ENCODE results near the gene HCRTR1. TPM values are rescaled to one million over a fixed set of nuclear protein-coding genes. Genes with fewer than 3 reads are reported as not detected.

The HCRTR1 gene
- total RNA-seq, 6 donors from 2014 or later = 2.1 TPM; not detected in 5

DNA sequence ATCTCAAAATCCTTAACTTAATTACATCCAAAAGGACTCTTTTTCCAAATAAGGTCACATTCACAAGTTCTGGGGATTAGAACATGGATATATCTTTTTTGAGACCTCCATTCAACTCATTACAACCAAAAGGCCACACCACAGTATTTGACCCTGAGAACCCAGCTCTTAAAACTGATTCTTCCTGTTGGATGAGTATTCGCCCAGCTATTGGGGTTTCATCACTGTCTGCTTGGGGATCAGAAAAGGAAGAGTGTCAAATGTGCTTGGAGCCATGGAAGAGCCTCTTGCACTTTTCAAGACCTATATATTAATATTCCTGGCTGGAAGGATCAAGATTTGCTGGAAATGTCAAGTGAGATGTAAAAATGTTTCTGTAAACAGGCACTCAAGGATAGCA lies 46.6 kb upstream of the HCRTR1 start:
- no peak for TF ChIP-seq EP300 (IDR thresholded peaks at IDR 0.05)
- TF ChIP-seq POLR2AphosphoS5 (IDR thresholded peaks at IDR 0.05) = no peak
- TF ChIP-seq POLR2A (IDR thresholded peaks at IDR 0.05) = no peak
- TF ChIP-seq, protein P1, sequence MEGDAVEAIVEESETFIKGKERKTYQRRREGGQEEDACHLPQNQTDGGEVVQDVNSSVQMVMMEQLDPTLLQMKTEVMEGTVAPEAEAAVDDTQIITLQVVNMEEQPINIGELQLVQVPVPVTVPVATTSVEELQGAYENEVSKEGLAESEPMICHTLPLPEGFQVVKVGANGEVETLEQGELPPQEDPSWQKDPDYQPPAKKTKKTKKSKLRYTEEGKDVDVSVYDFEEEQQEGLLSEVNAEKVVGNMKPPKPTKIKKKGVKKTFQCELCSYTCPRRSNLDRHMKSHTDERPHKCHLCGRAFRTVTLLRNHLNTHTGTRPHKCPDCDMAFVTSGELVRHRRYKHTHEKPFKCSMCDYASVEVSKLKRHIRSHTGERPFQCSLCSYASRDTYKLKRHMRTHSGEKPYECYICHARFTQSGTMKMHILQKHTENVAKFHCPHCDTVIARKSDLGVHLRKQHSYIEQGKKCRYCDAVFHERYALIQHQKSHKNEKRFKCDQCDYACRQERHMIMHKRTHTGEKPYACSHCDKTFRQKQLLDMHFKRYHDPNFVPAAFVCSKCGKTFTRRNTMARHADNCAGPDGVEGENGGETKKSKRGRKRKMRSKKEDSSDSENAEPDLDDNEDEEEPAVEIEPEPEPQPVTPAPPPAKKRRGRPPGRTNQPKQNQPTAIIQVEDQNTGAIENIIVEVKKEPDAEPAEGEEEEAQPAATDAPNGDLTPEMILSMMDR (IDR thresholded peaks at IDR 0.05) = no peak
- H3K4me3 ChIP-seq = no peak overlapping the region
- no peaks in the 10 kb centered on the region for H3K27me3 ChIP-seq
- no peak for DNase-seq
- 50 to 80% methylated on average over 1 of the region's 1 CpG for WGBS, 2 donors
- H3K27ac ChIP-seq = no peak overlapping the region
- no peaks in the 10 kb centered on the region for H3K36me3 ChIP-seq
- H3K4me1 ChIP-seq = peaks cover 33 to 54% (median 47%) of the 10 kb centered on the region in 4 donors
- no peak for ATAC-seq (ENCODE audit: low FRiP score in 2 of 2)
- no peaks in the 10 kb centered on the region for H3K9me3 ChIP-seq

DNA sequence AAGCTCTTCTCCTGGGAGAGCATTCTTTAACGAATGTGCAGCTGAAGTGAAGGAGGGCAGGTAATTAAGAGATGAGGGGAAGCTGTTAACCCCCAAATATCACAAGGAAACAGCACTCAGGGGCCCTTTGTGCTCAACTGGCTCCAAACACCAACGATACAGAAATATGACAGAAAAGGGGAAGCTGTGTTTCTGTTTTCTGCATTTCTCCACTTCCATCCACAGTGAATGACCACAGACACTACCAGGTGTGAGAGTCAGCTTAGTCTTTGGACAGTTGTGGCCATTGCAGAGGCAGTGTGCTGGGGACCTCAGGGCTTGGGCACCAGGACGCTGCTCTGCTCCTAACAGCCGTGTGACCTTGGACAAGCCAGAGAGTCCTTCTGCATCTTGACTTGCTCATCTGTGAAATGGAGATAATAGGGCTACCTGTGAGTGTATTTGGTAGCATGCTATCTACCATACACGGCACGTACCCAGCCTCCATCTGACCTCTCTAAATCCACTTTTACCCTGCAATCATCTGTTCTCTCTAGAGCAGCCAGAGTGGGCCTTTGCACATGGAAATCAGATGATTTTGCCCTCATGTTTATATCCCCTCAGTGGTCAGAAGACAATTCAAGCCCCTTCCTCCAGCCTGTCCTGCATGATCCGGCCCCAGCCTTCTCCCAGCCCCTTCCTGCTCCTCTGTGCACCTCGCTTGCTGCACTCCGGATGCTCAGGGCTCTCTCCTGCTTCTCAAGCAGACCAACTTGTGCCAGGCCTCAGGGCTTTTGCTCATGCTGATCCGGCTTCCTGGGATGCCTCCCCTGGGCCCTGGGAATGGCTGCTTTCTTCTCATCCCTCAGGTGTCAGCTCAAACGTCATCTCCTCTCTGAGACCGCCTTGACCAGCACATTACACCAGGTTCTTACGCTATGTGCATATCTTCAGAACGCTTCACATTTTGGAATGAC lies 45.9 kb upstream of the HCRTR1 start:
- H3K36me3 ChIP-seq = no peaks in the 10 kb centered on the region
- no peak for DNase-seq
- 79 to 81% methylated on average over 14 of the region's 14 CpGs for WGBS, 2 donors
- H3K27ac ChIP-seq = no peak overlapping the region
- peaks cover 38 to 58% (median 54%) of the 10 kb centered on the region in 4 donors for H3K4me1 ChIP-seq
- no peaks in the 10 kb centered on the region for H3K27me3 ChIP-seq
- no peak for ATAC-seq (ENCODE audit: low FRiP score in 2 of 2)
- no peak overlapping the region for H3K4me3 ChIP-seq
- H3K9me3 ChIP-seq = no peaks in the 10 kb centered on the region
- no peak for TF ChIP-seq POLR2A (IDR thresholded peaks at IDR 0.05)

DNA sequence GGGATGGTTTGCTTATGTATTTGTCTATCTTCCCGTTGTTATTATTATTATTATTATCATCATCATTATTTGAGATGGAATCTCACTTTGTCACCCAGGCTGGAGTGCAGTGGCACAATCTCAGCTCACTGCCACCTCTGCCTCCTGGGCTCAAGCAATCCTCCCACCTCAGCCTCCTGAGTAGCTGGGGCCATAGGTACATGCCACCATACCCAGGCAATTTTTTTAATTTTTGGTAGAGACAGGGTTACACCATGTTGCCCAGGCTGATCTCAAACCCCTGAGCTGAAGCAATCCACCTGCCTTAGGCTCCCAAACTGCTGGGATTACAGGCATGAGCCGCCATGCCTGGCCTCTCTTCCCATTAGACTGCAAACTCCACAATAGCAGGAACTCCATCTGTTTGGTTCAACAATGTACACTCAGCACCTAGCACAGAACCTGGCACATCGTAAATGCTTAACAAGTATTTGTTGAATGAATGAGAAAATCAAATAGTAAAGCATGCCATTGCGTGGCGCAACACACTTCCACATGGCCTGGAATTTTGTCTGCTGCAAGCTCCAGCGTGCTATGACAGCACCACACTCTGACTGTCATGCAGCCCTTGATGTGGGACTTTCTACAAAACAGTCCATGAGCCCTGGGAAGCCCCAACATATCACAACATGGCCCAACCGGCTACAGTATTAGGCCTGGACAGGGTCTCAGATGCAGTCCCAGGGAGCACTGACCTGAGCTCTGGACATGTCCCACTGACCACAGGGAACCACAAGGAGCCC lies 45.0 kb upstream of the HCRTR1 start:
- Histone ChIP-seq H3K27me3 (no peaks in the 10 kb centered on the region), H3K4me1 (peaks cover 38 to 60% (median 55%) of the 10 kb centered on the region in 4 donors), H3K9me3 (no peaks in the 10 kb centered on the region), H3K4me3 (no peak overlapping the region), H3K27ac (peak overlapping the region; percentile 73 to 91 (median 83)), H3K36me3 (no peaks in the 10 kb centered on the region)
- ATAC-seq (ENCODE audit: low FRiP score in 2 of 2) (no peak), DNase-seq (peak in 1 of 2 donors; percentile 65)
- 63 to 67% methylated on average over 6 to 7 of the region's 7 CpGs for WGBS, 2 donors
- TF ChIP-seq POLR2A (IDR thresholded peaks at IDR 0.05) = no peak
- TF ChIP-seq EP300 (IDR thresholded peaks at IDR 0.05) = no peak
- no peak for TF ChIP-seq POLR2AphosphoS5 (IDR thresholded peaks at IDR 0.05)
- TF ChIP-seq, protein P1 (IDR thresholded peaks at IDR 0.05) = no peak

DNA sequence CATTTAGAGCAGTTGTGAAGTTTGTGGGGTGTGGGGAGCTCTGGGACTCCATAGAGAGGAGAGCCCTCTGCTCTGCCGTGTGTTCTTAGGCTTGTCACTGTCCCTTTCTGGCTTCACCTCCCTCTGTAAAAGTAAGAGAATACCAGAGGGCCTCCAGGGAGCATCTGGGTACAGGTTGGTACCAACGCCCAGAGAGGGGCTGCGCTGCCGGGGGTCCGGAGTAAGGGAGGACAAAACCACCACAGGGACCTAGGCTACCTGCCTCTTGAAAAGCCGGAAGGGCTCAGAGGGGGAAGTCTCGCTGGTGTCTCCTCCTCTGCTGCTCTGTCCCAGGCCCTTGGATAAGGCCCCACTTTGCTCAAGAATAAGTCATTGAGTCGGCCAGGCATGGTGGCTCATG lies 44.2 kb upstream of the HCRTR1 start:
- TF ChIP-seq POLR2A (IDR thresholded peaks at IDR 0.05) (no peak), POLR2AphosphoS5 (IDR thresholded peaks at IDR 0.05) (no peak), EP300 (IDR thresholded peaks at IDR 0.05) (no peak)
- TF ChIP-seq, protein P1 (IDR thresholded peaks at IDR 0.05) = no peak
- DNase-seq = no peak
- Histone ChIP-seq H3K4me3 (no peak overlapping the region), H3K27me3 (no peaks in the 10 kb centered on the region), H3K9me3 (no peaks in the 10 kb centered on the region), H3K27ac (peak overlapping the region; percentile 73 to 91 (median 83)), H3K36me3 (no peaks in the 10 kb centered on the region), H3K4me1 (peaks cover 38 to 64% (median 55%) of the 10 kb centered on the region in 4 donors)
- WGBS, 2 donors = 89 to 91% methylated on average over 3 to 8 of the region's 8 CpGs
- no peak for ATAC-seq (ENCODE audit: low FRiP score in 2 of 2)

DNA sequence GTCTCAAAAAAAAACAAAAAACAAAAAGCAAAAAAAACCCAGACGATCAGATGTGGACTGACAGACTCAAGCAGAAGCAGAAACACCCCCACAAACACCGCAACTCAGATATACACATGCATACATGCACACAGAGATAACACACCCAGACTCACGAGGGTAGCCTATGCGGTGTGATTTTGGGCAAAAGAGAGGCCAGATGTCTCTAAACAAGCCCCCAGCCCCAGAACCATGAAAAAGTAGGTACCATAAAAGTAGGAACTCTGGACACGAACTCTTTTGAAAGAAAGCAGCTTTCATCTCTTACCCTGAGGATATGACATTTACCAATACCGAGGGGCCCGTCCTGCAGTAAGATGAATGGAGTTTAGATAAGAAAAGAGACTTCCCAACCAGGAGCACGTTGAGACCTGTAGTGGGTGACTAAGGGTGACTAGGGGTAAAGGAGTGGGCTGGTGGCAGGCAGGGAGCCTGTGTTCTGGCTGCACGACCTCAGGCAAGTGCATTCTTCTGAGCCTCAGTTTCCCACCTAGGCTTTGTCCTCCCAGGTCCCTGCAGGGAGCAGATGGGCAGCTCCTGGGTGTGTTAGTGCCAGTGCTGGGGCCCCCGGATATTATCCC lies 42.6 kb upstream of the HCRTR1 start:
- Histone ChIP-seq H3K4me3 (no peak overlapping the region), H3K27ac (peak overlapping the region; percentile 80 to 91 (median 88)), H3K9me3 (no peaks in the 10 kb centered on the region), H3K27me3 (no peaks in the 10 kb centered on the region), H3K36me3 (no peaks in the 10 kb centered on the region), H3K4me1 (peaks cover 38 to 68% (median 53%) of the 10 kb centered on the region in 4 donors)
- DNase-seq (no peak), ATAC-seq (ENCODE audit: low FRiP score in 2 of 2) (no peak)
- no peak for TF ChIP-seq POLR2AphosphoS5 (IDR thresholded peaks at IDR 0.05)
- TF ChIP-seq POLR2A (IDR thresholded peaks at IDR 0.05) = no peak
- WGBS, 2 donors = 53 to 57% methylated on average over 9 to 10 of the region's 10 CpGs

Data from upper lobe of left lung (tissue), 6 donors.